Mucosa of gallbladder (tissue), 1 donor: ENCODE results near the gene TMEM26. TPM values are rescaled to one million over a fixed set of nuclear protein-coding genes. Genes with fewer than 3 reads are reported as not detected.

Source experiments
- total RNA-seq: library from RNA; stranded (reverse); gene quantifications from one replicate; pipeline ENCODE4 v1.2.1, GENCODE V29; 2021
- donor health status: DM: no; HTN: no; CAD: no.

TMEM26 gene
- total RNA-seq, 1 donor from 2014 or later, result 0.55 TPM

Other genes with a start within 250 kb of the TMEM26 start
- gene CABCOCO1, start 209.5 kb upstream of the TMEM26 start, total RNA-seq, result 0.75 TPM